K562 (cell line): Measurements from ENCODE around the gene DENND10. TPM values are rescaled to one million over a fixed set of nuclear protein-coding genes. Genes with fewer than 3 reads are reported as not detected.

Experiments used
- CAMTA2 ChIP-seq: fragments of 250-450 bp; sonication (Bioruptor Pico); conservative IDR thresholded peaks from 2 replicates; pipeline ENCODE4 v1.5.1; 2022
- ERF ChIP-seq: fragments of 450-650 bp; formaldehyde crosslinking; IDR thresholded peaks from 2 replicates; pipeline ENCODE4 v1.4.0; 2020; ENCODE audit warnings: mild to moderate bottlenecking, mixed read lengths
- FOXP1 ChIP-seq: sonication (generic); formaldehyde crosslinking; IDR thresholded peaks from 2 replicates; pipeline ENCODE4 v1.8.0; 2022; ENCODE audit warnings: mild to moderate bottlenecking, missing genetic modification reagents
- HNRNPLL ChIP-seq: fragments of 200-400 bp; formaldehyde crosslinking; IDR thresholded peaks from 2 replicates; pipeline ENCODE4 v1.6.1; 2017; ENCODE audit warnings: low read length, low read depth, mild to moderate bottlenecking; ENCODE audit not compliant: poor library complexity, severe bottlenecking
- SNRNP70 ChIP-seq: fragments of 200-400 bp; formaldehyde crosslinking; optimal IDR thresholded peaks from 2 replicates; pipeline ENCODE3; 2017; ENCODE audit warnings: low read depth, low read length
- ZBTB2 ChIP-seq: fragments of 450-650 bp; IDR thresholded peaks from 2 replicates; pipeline ENCODE4 v1.6.1; 2016; ENCODE audit warnings: antibody characterized with exemption
- ZNF143 ChIP-seq: sonication (generic); formaldehyde crosslinking; IDR thresholded peaks from 2 replicates; pipeline ENCODE4 v1.9.0; 2022; ENCODE audit warnings: mild to moderate bottlenecking, missing genetic modification reagents
- ZNF184 ChIP-seq: sonication (generic); formaldehyde crosslinking; IDR thresholded peaks from 2 replicates; pipeline ENCODE4 v1.5.0; 2020; ENCODE audit warnings: missing genetic modification reagents
- ZNF609 ChIP-seq: sonication (generic); formaldehyde crosslinking; IDR thresholded peaks from 2 replicates; pipeline ENCODE4 v1.8.1; 2023; ENCODE audit warnings: missing genetic modification reagents, mild to moderate bottlenecking, borderline replicate concordance
- polyA plus RNA-seq, 8 experiments: library from polyadenylated mRNA; depleted of rRNA in 4 of 8; stranded (reverse) in 5 of 8; unstranded in 3 of 8; fragments of >200 nt; fragmentation: Nextera tagmentation in 2 of 8; fragmentation: Illumina TruSeq in 1 of 8; extraction: Ambion mirVana in 2 of 8; extraction: Trizol in 1 of 8; gene quantifications; 2 replicates each; pipeline versions ENCODE4 v1.2.1 to v1.2.3, GENCODE V29; 2011 to 2014; ENCODE audit warnings: inconsistent platforms in 1 of 8, missing spikeins in 1 of 8
- total RNA-seq, 7 experiments: library from RNA; depleted of rRNA in 6 of 7; stranded (reverse); fragments of >200 nt in 6 of 7; fragmentation: Illumina TruSeq in 2 of 7; extraction: Trizol in 2 of 7; gene quantifications; 2 replicates each; pipeline versions ENCODE4 v1.2.1 to v1.2.3, GENCODE V29; 2011 to 2021; ENCODE audit warnings: low replicate concordance in 1 of 7

Gene DENND10
- total and polyA plus RNA-seq, 9 of the 15 experiments (the other 6 are each of a cell fraction or from before 2014, with no cell fraction given): 9.4 to 20.0 (median 12.5) TPM

GRCh38 chr10:119120413-119120867, 16.5 kb downstream of the DENND10 start (continued):
- TF ChIP-seq ZNF609 (CRISPR knock-in tag) (no peak), CAMTA2 (CRISPR knock-in tag) (no peak), ZNF184 (CRISPR knock-in tag) (no peak), ERF (no peak), HNRNPLL (no peak), ZNF143 (CRISPR knock-in tag) (no peak), ZBTB2 (no peak), SNRNP70 (no peak), FOXP1 (CRISPR knock-in tag) (no peak)
